ENCODE measurements around the gene TOMM20.

TOMM20 gene

DNA sequence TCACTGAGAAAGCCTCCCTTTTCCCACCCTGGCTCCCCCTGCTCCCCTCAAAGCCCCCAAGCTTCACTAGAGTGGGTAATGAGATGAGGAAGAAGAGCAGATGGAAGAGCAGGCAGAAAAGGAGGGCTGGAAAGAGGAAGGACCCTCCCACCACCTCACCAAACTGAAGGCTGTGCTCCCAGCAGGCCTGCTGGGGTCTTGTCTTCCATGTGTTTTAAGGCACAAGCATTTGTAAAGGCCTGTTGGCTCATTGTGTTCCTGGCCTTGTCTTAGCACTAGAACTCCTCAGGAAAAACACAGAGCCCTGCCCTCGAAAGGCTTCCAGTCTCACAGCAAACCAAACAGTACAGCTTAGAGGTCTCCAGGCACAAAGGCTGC is 51.5 kb downstream of the TOMM20 start:
- Histone ChIP-seq H3K36me3 (replicated peaks; ENCODE audit: low read depth, low read length) (no peaks in the 10 kb centered on the region), H4K20me1 (ENCODE audit: insufficient read depth, low read length) (no peaks in the 10 kb centered on the region), H2AFZ (ENCODE audit: low read depth, low read length) (no peak overlapping the region), H3K4me2 (ENCODE audit: low read length) (peak overlapping the region; percentile 66), H3K4me1 (ENCODE audit: low read length) (peaks cover 72% of the 10 kb centered on the region), H3K4me3 (ENCODE audit: low read length) (no peak overlapping the region), H3K79me2 (ENCODE audit: low read length) (no peaks in the 10 kb centered on the region), H3K9me3 (ENCODE audit: insufficient read depth, low read length) (no peaks in the 10 kb centered on the region), H3K27ac (ENCODE audit: low read length) (peak overlapping the region; percentile 81), H3K27me3 (ENCODE audit: low read depth, low read length) (no peaks in the 10 kb centered on the region), H3K9ac (ENCODE audit: low read length) (peak overlapping the region; percentile 48; the same call in 1 of the 2 replicates)
- TF ChIP-seq, protein P1, sequence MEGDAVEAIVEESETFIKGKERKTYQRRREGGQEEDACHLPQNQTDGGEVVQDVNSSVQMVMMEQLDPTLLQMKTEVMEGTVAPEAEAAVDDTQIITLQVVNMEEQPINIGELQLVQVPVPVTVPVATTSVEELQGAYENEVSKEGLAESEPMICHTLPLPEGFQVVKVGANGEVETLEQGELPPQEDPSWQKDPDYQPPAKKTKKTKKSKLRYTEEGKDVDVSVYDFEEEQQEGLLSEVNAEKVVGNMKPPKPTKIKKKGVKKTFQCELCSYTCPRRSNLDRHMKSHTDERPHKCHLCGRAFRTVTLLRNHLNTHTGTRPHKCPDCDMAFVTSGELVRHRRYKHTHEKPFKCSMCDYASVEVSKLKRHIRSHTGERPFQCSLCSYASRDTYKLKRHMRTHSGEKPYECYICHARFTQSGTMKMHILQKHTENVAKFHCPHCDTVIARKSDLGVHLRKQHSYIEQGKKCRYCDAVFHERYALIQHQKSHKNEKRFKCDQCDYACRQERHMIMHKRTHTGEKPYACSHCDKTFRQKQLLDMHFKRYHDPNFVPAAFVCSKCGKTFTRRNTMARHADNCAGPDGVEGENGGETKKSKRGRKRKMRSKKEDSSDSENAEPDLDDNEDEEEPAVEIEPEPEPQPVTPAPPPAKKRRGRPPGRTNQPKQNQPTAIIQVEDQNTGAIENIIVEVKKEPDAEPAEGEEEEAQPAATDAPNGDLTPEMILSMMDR (IDR thresholded peaks at IDR 0.05; ENCODE audit: low read depth, low read length): no peak
- no peak for TF ChIP-seq EZH2phosphoT487 (IDR thresholded peaks at IDR 0.05; ENCODE audit: low read depth)

DNA sequence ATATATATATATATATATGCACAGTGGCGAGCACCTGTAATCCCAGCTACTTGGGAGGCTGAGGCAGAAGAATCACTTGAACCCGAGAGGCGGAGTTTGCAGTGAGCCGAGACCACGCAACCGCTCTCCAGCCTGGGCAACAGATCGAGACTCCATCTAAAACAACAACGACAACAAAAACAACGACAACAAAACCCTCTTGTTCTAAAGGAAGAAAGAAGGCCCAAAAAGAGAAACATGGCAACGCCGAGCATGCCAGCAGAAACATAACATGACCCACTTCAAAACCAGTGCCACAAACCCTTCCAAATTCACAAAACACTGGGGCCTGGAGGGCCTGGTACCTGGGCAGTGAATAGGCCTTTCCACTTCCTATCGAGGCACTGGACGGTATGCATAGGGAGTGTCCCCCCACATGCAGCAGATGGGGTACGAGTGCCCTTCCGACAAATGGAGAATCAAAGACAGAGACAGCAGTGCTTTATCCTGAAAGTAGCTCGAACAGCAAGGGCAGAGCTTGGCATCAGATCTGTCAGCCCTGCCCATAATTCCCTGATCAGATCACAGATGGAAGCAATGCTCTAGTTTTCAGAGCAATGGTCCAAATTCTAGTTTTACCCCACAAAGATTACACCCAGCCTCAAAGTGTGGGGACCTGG is 52.0 kb downstream of the TOMM20 start:
- no peaks in the 10 kb centered on the region for H4K20me1 ChIP-seq (ENCODE audit: insufficient read depth, low read length)
- H3K79me2 ChIP-seq (ENCODE audit: low read length): no peaks in the 10 kb centered on the region
- peak overlapping the region; percentile 66 for H3K4me2 ChIP-seq (ENCODE audit: low read length)
- no peaks in the 10 kb centered on the region for H3K27me3 ChIP-seq (ENCODE audit: low read depth, low read length)
- no peaks in the 10 kb centered on the region for H3K36me3 ChIP-seq (replicated peaks; ENCODE audit: low read depth, low read length)
- no peak overlapping the region for H3K4me3 ChIP-seq (ENCODE audit: low read length)
- peak overlapping the region; percentile 48; the same call in 1 of the 2 replicates for H3K9ac ChIP-seq (ENCODE audit: low read length)
- no peak for TF ChIP-seq EZH2phosphoT487 (IDR thresholded peaks at IDR 0.05; ENCODE audit: low read depth)
- TF ChIP-seq, protein P1 (IDR thresholded peaks at IDR 0.05; ENCODE audit: low read depth, low read length): no peak
- H3K9me3 ChIP-seq (ENCODE audit: insufficient read depth, low read length): no peaks in the 10 kb centered on the region
- peak overlapping the region; percentile 81 for H3K27ac ChIP-seq (ENCODE audit: low read length)
- peaks cover 72% of the 10 kb centered on the region for H3K4me1 ChIP-seq (ENCODE audit: low read length)
- no peak overlapping the region for H2AFZ ChIP-seq (ENCODE audit: low read depth, low read length)

DNA sequence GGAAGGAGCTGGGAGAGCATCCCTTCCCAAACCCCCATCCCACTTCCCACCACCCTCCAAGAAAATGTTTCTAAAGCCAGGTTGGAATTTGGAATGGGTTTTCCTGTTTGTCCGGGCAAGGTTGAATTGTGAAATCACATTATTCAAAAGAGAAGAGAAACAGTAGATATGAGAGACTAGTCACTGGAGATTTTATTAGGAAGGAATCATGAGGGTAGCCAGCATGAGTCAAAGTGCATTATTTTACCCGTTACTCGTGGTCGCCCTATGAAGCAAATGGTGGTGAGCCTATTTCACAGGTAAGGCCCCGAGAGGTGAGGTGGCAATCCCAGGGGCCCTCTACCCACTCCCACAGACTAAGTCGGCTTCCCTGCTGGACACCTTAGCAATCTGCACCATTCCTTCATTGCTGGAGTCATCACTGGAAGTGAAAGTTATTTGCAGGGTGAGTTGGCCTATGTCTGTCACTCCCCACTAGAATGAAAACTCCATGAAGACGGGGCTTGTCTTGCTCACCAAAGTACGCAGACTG is 52.8 kb downstream of the TOMM20 start:
- Histone ChIP-seq H3K27ac (ENCODE audit: low read length) (peak overlapping the region; percentile 77), H3K27me3 (ENCODE audit: low read depth, low read length) (no peaks in the 10 kb centered on the region), H3K79me2 (ENCODE audit: low read length) (no peaks in the 10 kb centered on the region), H4K20me1 (ENCODE audit: insufficient read depth, low read length) (no peaks in the 10 kb centered on the region), H3K9ac (ENCODE audit: low read length) (peak overlapping the region; percentile 67), H3K4me1 (ENCODE audit: low read length) (peaks cover 67% of the 10 kb centered on the region), H2AFZ (ENCODE audit: low read depth, low read length) (peak overlapping the region; percentile 37; the same call in 1 of the 2 replicates), H3K36me3 (replicated peaks; ENCODE audit: low read depth, low read length) (no peaks in the 10 kb centered on the region), H3K4me2 (ENCODE audit: low read length) (peak overlapping the region; percentile 85), H3K4me3 (ENCODE audit: low read length) (peak overlapping the region; percentile 64), H3K9me3 (ENCODE audit: insufficient read depth, low read length) (no peaks in the 10 kb centered on the region)
- TF ChIP-seq, protein P1 (IDR thresholded peaks at IDR 0.05; ENCODE audit: low read depth, low read length): no peak
- no peak for TF ChIP-seq EZH2phosphoT487 (IDR thresholded peaks at IDR 0.05; ENCODE audit: low read depth)

DNA sequence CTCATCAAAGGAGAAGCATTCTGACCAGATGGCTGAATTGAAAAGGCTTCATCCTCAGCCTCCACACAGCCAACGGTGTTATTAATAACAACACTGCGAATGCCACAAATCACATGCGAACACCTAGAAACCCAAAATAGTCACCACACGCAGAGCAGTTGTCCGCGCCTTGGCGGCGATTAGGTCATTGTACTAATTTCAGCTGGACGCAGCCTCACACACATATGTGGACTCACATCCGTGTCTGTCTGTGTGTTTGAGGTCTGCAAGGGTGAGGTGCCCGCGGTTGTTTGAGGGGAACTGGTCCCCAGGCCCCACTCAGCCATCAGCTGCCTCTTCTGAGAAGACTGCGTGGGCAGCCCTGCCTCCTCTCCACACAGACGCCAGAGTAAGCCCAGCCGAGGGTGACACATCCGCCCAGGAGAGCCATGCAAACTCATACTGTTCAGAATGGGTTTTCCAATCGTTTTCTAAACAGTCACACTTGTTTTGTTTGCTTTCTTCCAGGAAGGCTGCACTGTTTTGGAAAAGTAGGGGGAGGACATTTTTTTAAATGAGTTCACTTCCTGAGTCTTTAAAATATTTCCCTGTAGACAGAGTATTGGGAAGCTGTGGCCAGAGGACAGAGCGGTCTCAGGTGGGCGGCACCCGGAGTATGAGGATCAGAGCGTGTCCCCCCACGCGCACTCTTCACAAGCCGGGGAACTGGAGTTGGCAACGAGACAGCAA is 53.4 kb downstream of the TOMM20 start:
- Histone ChIP-seq H3K4me2 (ENCODE audit: low read length) (peak overlapping the region; percentile 85), H3K9me3 (ENCODE audit: insufficient read depth, low read length) (no peaks in the 10 kb centered on the region), H2AFZ (ENCODE audit: low read depth, low read length) (peak overlapping the region; percentile 37), H3K79me2 (ENCODE audit: low read length) (no peaks in the 10 kb centered on the region), H3K4me1 (ENCODE audit: low read length) (peaks cover 66% of the 10 kb centered on the region), H3K9ac (ENCODE audit: low read length) (peak overlapping the region; percentile 67), H3K27ac (ENCODE audit: low read length) (peak overlapping the region; percentile 77), H4K20me1 (ENCODE audit: insufficient read depth, low read length) (no peaks in the 10 kb centered on the region), H3K4me3 (ENCODE audit: low read length) (peak overlapping the region; percentile 64), H3K27me3 (ENCODE audit: low read depth, low read length) (no peaks in the 10 kb centered on the region), H3K36me3 (replicated peaks; ENCODE audit: low read depth, low read length) (no peaks in the 10 kb centered on the region)
- TF ChIP-seq EZH2phosphoT487 (IDR thresholded peaks at IDR 0.05; ENCODE audit: low read depth): no peak
- TF ChIP-seq, protein P1 (IDR thresholded peaks at IDR 0.05; ENCODE audit: low read depth, low read length): no peak

Measured in OCI-LY3 (cell line).